Upper lobe of left lung (tissue), 4 donors: ENCODE data around the gene C20orf173.

Source experiments
- EP300 ChIP-seq, 4 donors: sonication (generic); formaldehyde crosslinking; IDR thresholded peaks; one replicate each; pipeline ENCODE4 v1.5.1; 2017; ENCODE audit warnings: antibody characterized with exemption in 4 of 4, control low read depth in 2 of 4
- POLR2A ChIP-seq, 4 donors: fragments of 450-650 bp; IDR thresholded peaks; one replicate each; pipeline ENCODE4 v1.5.1; 2016 to 2017; ENCODE audit warnings: antibody characterized with exemption in 4 of 4, mild to moderate bottlenecking in 2 of 4
- POLR2AphosphoS5 ChIP-seq, 2 donors: sonication (generic); formaldehyde crosslinking; IDR thresholded peaks; one replicate each; pipeline ENCODE4 v1.5.1; 2017; ENCODE audit warnings: antibody characterized with exemption in 2 of 2
- TF ChIP-seq, protein P1 (sequence below), 6 experiments: fragments of 450-650 bp in 4 of 6; fragments of 200-600 bp in 2 of 6; sonication (generic) in 2 of 6; IDR thresholded peaks; one replicate each; pipeline ENCODE4 v1.5.1; 2016 to 2019; ENCODE audit warnings: antibody characterized with exemption in 6 of 6

DNA sequence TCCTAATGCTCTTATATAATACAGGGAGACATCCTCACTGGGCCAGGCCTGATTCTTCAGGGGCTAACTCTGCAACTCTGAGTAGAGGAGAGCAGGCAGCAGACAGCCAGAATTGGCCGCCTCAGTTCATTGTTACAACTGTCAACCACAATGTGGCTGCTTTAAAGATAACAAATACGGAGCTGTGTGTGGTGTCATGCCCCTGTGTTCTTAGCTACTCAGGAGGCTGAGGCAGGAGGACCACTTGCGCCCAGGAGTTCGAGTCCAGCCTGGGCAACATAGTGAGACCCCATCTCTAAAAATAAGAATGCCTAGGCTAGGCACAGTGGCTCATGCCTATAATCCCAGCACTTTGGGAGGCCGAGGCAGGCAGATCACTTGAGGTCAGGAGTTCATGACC, 39.7 kb downstream of the C20orf173 start:
- TF ChIP-seq, protein P1, sequence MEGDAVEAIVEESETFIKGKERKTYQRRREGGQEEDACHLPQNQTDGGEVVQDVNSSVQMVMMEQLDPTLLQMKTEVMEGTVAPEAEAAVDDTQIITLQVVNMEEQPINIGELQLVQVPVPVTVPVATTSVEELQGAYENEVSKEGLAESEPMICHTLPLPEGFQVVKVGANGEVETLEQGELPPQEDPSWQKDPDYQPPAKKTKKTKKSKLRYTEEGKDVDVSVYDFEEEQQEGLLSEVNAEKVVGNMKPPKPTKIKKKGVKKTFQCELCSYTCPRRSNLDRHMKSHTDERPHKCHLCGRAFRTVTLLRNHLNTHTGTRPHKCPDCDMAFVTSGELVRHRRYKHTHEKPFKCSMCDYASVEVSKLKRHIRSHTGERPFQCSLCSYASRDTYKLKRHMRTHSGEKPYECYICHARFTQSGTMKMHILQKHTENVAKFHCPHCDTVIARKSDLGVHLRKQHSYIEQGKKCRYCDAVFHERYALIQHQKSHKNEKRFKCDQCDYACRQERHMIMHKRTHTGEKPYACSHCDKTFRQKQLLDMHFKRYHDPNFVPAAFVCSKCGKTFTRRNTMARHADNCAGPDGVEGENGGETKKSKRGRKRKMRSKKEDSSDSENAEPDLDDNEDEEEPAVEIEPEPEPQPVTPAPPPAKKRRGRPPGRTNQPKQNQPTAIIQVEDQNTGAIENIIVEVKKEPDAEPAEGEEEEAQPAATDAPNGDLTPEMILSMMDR (IDR thresholded peaks at IDR 0.05): no peak
- TF ChIP-seq POLR2AphosphoS5 (IDR thresholded peaks at IDR 0.05) (no peak), POLR2A (IDR thresholded peaks at IDR 0.05) (no peak), EP300 (IDR thresholded peaks at IDR 0.05) (no peak)
